GM06990 (cell line): ENCODE data around the gene RNGTT.
A peak's percentile ranks its signal among the peaks of the same experiment; 100 is the strongest.

ENCODE experiments used
- DNase-seq: peaks from one replicate; pipeline ENCODE4 v3.0.0-alpha.2; 2011; ENCODE audit not compliant: insufficient read length; ENCODE audit errors: extremely low read depth
- H3K27me3 ChIP-seq: replicated peaks from 2 replicates; pipeline ENCODE4 v1.6.0; 2011; ENCODE audit warnings: low read length; ENCODE audit not compliant: control insufficient read depth, insufficient read depth
- H3K36me3 ChIP-seq: 2 replicates; pipeline ENCODE4 v1.5.1; 2011; ENCODE audit warnings: low read length; ENCODE audit not compliant: control insufficient read depth, insufficient read depth
- H3K4me3 ChIP-seq: replicated peaks from 2 replicates; pipeline ENCODE4 v1.5.1; 2011; ENCODE audit warnings: low read depth, mild to moderate bottlenecking, control low read depth, low read length
- TF ChIP-seq, protein P1 (sequence below): IDR thresholded peaks from 2 replicates; pipeline ENCODE4 v1.5.1; 2011; ENCODE audit warnings: low read length, control low read depth, mild to moderate bottlenecking, inconsistent platforms; ENCODE audit not compliant: insufficient read depth, poor library complexity, severe bottlenecking

The RNGTT gene

DNA sequence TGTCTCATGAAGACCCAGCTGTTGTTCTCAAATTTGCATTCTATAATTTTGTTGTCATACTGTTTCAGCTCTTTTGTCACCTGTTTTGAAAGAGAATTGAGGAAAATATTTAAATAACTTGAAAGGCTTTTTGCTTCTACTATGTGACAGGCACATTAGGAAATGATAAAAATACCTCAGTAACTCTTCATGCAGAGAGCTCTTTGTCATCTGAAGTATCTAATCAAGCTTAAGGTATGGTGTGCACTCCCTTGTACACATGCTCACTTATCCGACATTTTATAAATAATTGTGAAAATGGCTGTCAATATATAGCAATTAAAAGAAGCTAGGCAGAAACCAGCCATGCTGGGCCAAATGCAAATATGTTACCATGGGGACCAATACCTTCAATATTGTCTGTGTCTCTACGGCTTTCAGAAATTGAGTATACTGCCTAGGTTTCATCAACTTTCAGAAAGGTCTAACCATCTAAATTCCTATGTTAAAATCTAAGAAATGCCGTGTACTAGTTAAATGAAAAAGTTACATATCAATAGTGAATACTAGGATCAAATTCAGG is 349.0 kb downstream of the RNGTT start:
- H3K27me3 ChIP-seq: no peaks in the 10 kb centered on the region
- no peak overlapping the region for H3K4me3 ChIP-seq
- peaks cover 3% of the 10 kb centered on the region; the same call in 1 of the 2 replicates for H3K36me3 ChIP-seq
- TF ChIP-seq, protein P1, sequence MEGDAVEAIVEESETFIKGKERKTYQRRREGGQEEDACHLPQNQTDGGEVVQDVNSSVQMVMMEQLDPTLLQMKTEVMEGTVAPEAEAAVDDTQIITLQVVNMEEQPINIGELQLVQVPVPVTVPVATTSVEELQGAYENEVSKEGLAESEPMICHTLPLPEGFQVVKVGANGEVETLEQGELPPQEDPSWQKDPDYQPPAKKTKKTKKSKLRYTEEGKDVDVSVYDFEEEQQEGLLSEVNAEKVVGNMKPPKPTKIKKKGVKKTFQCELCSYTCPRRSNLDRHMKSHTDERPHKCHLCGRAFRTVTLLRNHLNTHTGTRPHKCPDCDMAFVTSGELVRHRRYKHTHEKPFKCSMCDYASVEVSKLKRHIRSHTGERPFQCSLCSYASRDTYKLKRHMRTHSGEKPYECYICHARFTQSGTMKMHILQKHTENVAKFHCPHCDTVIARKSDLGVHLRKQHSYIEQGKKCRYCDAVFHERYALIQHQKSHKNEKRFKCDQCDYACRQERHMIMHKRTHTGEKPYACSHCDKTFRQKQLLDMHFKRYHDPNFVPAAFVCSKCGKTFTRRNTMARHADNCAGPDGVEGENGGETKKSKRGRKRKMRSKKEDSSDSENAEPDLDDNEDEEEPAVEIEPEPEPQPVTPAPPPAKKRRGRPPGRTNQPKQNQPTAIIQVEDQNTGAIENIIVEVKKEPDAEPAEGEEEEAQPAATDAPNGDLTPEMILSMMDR: no peak
- no peak for DNase-seq

DNA sequence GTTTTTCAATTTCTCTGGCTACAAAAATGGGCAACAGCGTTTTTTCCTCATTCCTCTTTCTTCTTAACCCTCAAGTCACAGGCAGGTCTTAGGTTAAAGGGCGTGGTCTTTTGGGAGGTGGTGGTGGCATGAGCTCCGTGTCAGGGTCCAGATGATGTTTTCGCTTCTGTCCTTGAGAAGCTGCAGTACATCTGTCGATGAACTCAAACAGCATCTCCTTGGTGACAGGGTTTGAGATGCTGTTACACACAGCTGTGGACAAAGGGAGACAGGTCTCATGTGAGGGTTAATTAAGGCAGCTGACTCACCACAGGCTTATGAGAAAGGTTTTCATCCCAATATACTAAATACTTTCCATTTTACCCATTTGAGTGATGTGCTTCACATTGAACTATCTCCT is 350.8 kb downstream of the RNGTT start:
- H3K4me3 ChIP-seq: no peak overlapping the region
- no peaks in the 10 kb centered on the region for H3K27me3 ChIP-seq
- TF ChIP-seq, protein P1: no peak
- H3K36me3 ChIP-seq: peaks cover 3% of the 10 kb centered on the region; the same call in 1 of the 2 replicates
- no peak for DNase-seq

DNA sequence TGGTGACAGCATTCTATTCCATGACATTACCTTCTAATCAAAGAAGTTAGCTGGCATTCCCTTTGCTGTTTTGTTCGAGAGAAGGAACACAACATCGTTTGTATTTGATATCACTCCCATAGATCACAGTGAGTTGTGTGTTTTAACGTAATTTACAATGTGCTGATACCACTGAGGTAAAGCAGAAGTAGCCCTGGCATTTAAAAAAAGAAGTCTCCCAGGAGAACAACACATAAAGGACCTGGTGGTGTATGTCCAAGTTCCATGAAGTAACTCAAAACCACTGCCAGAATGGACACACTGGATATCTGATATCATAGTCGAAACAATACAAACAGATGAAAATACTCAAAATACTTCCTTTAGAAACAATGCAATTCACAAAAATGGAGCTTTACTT is 351.7 kb downstream of the RNGTT start:
- DNase-seq: no peak
- no peaks in the 10 kb centered on the region for H3K27me3 ChIP-seq
- TF ChIP-seq, protein P1: no peak
- no peak overlapping the region for H3K4me3 ChIP-seq
- H3K36me3 ChIP-seq: peaks cover 3% of the 10 kb centered on the region; the same call in 1 of the 2 replicates

DNA sequence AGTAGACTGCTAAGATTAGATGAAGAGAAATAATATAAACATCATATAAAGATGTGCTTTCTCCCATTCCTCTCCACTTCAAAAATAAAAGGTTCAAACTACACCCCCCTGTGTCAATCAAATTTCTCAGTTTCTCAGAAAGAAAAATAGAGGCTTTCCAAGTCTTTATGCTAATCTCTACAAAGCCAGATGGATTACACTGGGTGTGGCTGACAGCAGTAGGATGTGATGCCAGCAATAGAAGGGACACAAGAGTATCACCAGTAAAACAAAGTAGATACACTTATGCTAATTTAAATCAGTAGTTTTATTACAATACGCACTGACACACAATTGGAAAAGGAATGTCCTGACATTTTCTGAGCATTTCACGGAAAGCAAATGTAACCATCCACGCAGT is 353.4 kb downstream of the RNGTT start:
- Histone ChIP-seq H3K27me3 (no peaks in the 10 kb centered on the region), H3K36me3 (peaks cover 3% of the 10 kb centered on the region; the same call in 1 of the 2 replicates), H3K4me3 (no peak overlapping the region)
- TF ChIP-seq, protein P1: no peak
- DNase-seq: no peak

DNA sequence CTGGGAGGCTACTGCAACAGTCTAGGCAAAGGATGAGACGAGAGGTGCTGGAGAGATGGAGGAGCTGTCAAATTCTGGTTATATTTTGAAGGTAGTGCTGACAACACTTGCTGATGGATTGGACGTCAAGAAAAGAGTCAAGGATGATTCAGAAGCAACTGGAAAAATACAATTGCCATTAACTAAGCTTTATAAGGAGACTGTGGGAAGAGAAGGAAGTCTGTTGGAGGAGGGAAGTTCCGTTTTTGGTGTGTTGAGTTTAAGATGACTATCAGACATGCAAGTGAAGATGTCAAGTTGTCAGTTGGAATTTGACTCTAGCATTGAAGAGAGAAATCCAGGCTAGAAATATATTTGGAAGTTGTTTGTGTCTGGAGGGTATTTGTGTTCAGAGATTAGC is 358.1 kb downstream of the RNGTT start:
- no peak for DNase-seq
- Histone ChIP-seq H3K4me3 (no peak overlapping the region), H3K27me3 (no peaks in the 10 kb centered on the region), H3K36me3 (no peaks in the 10 kb centered on the region)
- TF ChIP-seq, protein P1: no peak

DNA sequence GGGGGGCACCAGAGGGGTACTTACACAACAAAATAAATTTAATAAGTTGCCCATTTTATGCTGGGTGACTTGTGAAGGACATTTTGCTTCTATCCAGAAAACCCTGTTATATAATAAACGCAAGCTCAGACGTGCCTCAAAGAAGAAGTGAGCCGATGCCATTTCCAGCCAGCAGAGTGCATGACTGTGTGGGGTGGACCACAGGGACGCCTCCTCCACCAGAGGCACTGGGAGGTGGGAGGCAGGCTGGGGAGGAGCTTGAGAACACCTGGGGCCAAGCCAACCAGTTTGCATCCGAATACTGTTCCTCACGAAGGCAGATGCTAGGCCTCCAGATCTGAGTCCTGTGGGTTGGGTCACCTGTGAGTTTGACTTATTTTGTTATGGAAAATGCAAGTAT is 363.8 kb downstream of the RNGTT start:
- no peaks in the 10 kb centered on the region for H3K36me3 ChIP-seq
- no peaks in the 10 kb centered on the region for H3K27me3 ChIP-seq
- TF ChIP-seq, protein P1: peak; percentile 46
- no peak overlapping the region for H3K4me3 ChIP-seq
- no peak for DNase-seq
